Memory B cell (primary cell): ENCODE results near the gene NR3C2.
A peak's percentile ranks its signal among the peaks of the same experiment; 100 is the strongest.

Source experiments
- ATAC-seq: fragments of 150-1000 bp; cut with Tn5 transposase; 2 replicates; pipeline ENCODE4 v1.10.0; 2021; ENCODE audit warnings: low read depth, mild to moderate bottlenecking, moderate library complexity
- DNase-seq, 2 donors: peaks; one replicate each; pipeline ENCODE4 v3.0.0; 2022; ENCODE audit warnings: low spot score in 2 of 2
- H3K27ac Mint-ChIP-seq: one replicate; pipeline ENCODE4 v1.8.0; 2022; ENCODE audit warnings: mild to moderate bottlenecking, moderate library complexity, mixed read lengths
- H3K27me3 Mint-ChIP-seq: one replicate; pipeline ENCODE4 v1.8.0; 2022; ENCODE audit warnings: mixed read lengths
- H3K36me3 Mint-ChIP-seq: one replicate; pipeline ENCODE4 v1.8.0; 2022; ENCODE audit warnings: mild to moderate bottlenecking, mixed read lengths
- H3K4me1 Mint-ChIP-seq: one replicate; pipeline ENCODE4 v1.8.0; 2022; ENCODE audit warnings: mixed read lengths
- H3K4me3 Mint-ChIP-seq: one replicate; pipeline ENCODE4 v1.8.0; 2022; ENCODE audit warnings: mild to moderate bottlenecking, moderate library complexity, mixed read lengths
- H3K9me3 Mint-ChIP-seq: one replicate; pipeline ENCODE4 v1.8.0; 2022; ENCODE audit warnings: mixed read lengths

Gene NR3C2

GRCh38 chr4:148243837-148244236 lies 198.4 kb downstream of the NR3C2 start:
- Mint-ChIP-seq H3K4me3 (no peak overlapping the region), H3K36me3 (peaks cover 5% of the 10 kb centered on the region), H3K4me1 (no peaks in the 10 kb centered on the region), H3K27ac (no peak overlapping the region), H3K27me3 (no peaks in the 10 kb centered on the region), H3K9me3 (no peaks in the 10 kb centered on the region)
- no peak for ATAC-seq
- DNase-seq: no peak

GRCh38 chr4:148240241-148240640 lies 202.0 kb downstream of the NR3C2 start:
- H3K27me3 Mint-ChIP-seq: no peaks in the 10 kb centered on the region
- DNase-seq: no peak
- no peak overlapping the region for H3K27ac Mint-ChIP-seq
- H3K36me3 Mint-ChIP-seq: peaks cover 7% of the 10 kb centered on the region
- H3K4me3 Mint-ChIP-seq: no peak overlapping the region
- peaks cover 3% of the 10 kb centered on the region for H3K4me1 Mint-ChIP-seq
- no peak for ATAC-seq
- H3K9me3 Mint-ChIP-seq: peaks cover 2% of the 10 kb centered on the region

- H3K36me3 Mint-ChIP-seq: peaks cover 7% of the 10 kb centered on the region
- H3K27me3 Mint-ChIP-seq: no peaks in the 10 kb centered on the region
- H3K27ac Mint-ChIP-seq: no peak overlapping the region
These were observed 202.7 kb downstream of the NR3C2 start for GRCh38 chr4:148239494-148239985.

GRCh38 chr4:148238811-148239493 lies 203.3 kb downstream of the NR3C2 start:
- Mint-ChIP-seq H3K27ac (no peak overlapping the region), H3K9me3 (peaks cover 2% of the 10 kb centered on the region), H3K4me3 (no peak overlapping the region), H3K36me3 (peaks cover 7% of the 10 kb centered on the region), H3K27me3 (no peaks in the 10 kb centered on the region), H3K4me1 (peaks cover 3% of the 10 kb centered on the region)
- DNase-seq: no peak
- no peak for ATAC-seq

More at GRCh38 chr4:148239494-148239985, 202.7 kb downstream of the NR3C2 start:
- Mint-ChIP-seq H3K9me3 (peaks cover 2% of the 10 kb centered on the region), H3K4me1 (peaks cover 3% of the 10 kb centered on the region), H3K4me3 (no peak overlapping the region)
- ATAC-seq: no peak
- no peak for DNase-seq

- no peak overlapping the region for H3K4me3 Mint-ChIP-seq
- no peak overlapping the region for H3K27ac Mint-ChIP-seq
- no peaks in the 10 kb centered on the region for H3K27me3 Mint-ChIP-seq
- DNase-seq: no peak
- H3K36me3 Mint-ChIP-seq: peaks cover 12% of the 10 kb centered on the region
- peaks cover 3% of the 10 kb centered on the region for H3K4me1 Mint-ChIP-seq
- H3K9me3 Mint-ChIP-seq: peaks cover 2% of the 10 kb centered on the region
- no peak for ATAC-seq
These were observed 204.1 kb downstream of the NR3C2 start for GRCh38 chr4:148238086-148238485.

DNA sequence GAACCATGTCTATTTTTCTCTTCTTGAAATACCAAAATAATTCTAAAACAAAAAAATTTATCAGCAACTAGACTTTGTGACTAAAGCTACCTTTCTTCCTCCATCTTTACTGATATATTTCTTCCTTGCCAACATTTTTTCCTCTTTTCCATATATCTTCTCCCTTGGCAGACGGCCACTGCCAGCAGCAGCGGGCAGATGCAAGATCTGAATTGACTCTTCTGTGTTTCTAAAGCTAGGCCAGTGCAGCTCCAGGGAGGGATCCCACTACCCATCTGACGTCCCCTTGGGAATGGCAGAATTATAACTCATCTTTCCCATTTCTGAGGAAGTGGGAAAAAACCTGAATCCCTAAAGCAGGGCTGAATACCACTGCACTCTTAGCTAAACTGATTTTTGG lies 206.4 kb downstream of the NR3C2 start:
- DNase-seq: no peak
- Mint-ChIP-seq H3K4me1 (peaks cover 3% of the 10 kb centered on the region), H3K36me3 (peaks cover 17% of the 10 kb centered on the region), H3K27ac (no peak overlapping the region), H3K9me3 (peaks cover 2% of the 10 kb centered on the region), H3K4me3 (no peak overlapping the region), H3K27me3 (no peaks in the 10 kb centered on the region)
- ATAC-seq: no peak

DNA sequence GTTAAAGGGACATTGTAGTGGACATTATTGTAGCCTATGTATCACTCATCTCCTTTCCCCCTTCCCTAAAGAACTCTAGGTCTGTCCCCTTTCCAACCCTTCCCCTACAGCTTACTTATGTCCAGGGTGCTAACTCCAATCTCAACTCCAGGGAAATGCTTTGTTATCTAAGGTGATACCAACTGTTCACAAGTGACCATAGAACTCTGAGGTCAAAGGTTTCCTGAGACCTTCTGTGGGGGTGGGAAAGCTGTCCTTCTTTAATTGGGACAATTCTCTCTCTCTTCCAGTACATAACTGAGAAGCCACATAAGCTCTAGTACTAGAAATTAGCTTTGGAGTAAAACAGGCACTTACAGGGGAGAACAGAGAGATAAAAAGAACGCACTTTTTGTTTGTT lies 212.4 kb downstream of the NR3C2 start:
- Mint-ChIP-seq H3K36me3 (peaks cover 15% of the 10 kb centered on the region), H3K4me3 (no peak overlapping the region), H3K9me3 (no peaks in the 10 kb centered on the region), H3K4me1 (no peaks in the 10 kb centered on the region), H3K27ac (no peak overlapping the region), H3K27me3 (no peaks in the 10 kb centered on the region)
- DNase-seq (no peak), ATAC-seq (no peak)

DNA sequence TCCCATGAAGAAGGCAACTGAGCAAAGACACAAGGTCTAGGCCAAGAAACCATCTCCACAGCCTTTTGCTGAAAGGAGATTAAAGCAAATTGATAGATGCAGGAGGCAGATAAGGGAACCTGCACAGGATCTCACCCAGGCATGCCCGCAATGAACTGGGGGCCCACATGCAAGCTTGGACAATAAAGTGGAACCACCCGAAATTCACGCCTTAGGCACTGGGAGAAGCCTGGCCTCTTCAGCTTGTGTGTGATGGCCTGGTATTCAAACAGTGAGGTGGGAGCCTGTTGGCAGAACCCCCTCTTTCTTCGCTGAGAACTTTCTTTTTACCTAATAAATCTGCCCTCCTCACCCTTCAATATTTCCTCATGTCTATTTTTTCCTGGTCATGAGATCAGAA lies 213.2 kb downstream of the NR3C2 start:
- Mint-ChIP-seq H3K36me3 (peaks cover 15% of the 10 kb centered on the region), H3K27ac (no peak overlapping the region), H3K4me1 (no peaks in the 10 kb centered on the region), H3K27me3 (no peaks in the 10 kb centered on the region), H3K4me3 (no peak overlapping the region), H3K9me3 (no peaks in the 10 kb centered on the region)
- ATAC-seq (no peak), DNase-seq (no peak)

- ATAC-seq (no peak), DNase-seq (no peak)
- peaks cover 5% of the 10 kb centered on the region for H3K36me3 Mint-ChIP-seq
- no peak overlapping the region for H3K4me3 Mint-ChIP-seq
- H3K9me3 Mint-ChIP-seq: no peaks in the 10 kb centered on the region
- H3K27ac Mint-ChIP-seq: no peak overlapping the region
- H3K4me1 Mint-ChIP-seq: no peaks in the 10 kb centered on the region
- H3K27me3 Mint-ChIP-seq: no peaks in the 10 kb centered on the region
These were observed 215.1 kb downstream of the NR3C2 start for GRCh38 chr4:148227147-148227546.

- Mint-ChIP-seq H3K4me1 (no peaks in the 10 kb centered on the region), H3K27ac (no peak overlapping the region), H3K4me3 (no peak overlapping the region), H3K27me3 (no peaks in the 10 kb centered on the region), H3K36me3 (peaks cover 2% of the 10 kb centered on the region), H3K9me3 (no peaks in the 10 kb centered on the region)
- ATAC-seq (no peak), DNase-seq (no peak)
These were observed 215.9 kb downstream of the NR3C2 start for GRCh38 chr4:148226341-148226740.

DNA sequence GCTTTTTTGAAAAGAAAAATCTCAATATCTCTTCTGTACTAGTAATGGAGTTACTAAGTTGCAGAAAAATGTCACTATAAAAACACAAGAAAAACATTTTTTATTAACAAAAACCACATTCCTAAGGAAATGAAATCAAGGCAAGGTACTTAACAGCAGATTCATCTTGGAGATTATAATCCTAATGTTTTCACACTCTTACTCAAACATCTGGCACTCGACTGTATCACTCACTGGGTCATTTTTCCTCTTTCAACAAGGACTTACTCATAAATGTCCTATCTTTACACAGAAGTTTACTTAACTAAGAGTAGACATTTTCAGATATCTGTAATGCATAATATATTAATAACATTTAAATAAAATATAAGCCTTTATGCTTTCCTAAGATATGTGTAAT lies 216.6 kb downstream of the NR3C2 start:
- H3K9me3 Mint-ChIP-seq: no peaks in the 10 kb centered on the region
- DNase-seq (no peak), ATAC-seq (no peak)
- H3K36me3 Mint-ChIP-seq: peaks cover 2% of the 10 kb centered on the region
- H3K27me3 Mint-ChIP-seq: no peaks in the 10 kb centered on the region
- H3K4me1 Mint-ChIP-seq: no peaks in the 10 kb centered on the region
- no peak overlapping the region for H3K27ac Mint-ChIP-seq
- no peak overlapping the region for H3K4me3 Mint-ChIP-seq

GRCh38 chr4:148224476-148224875 lies 217.7 kb downstream of the NR3C2 start:
- H3K27me3 Mint-ChIP-seq: no peaks in the 10 kb centered on the region
- ATAC-seq (no peak), DNase-seq (no peak)
- H3K27ac Mint-ChIP-seq: no peak overlapping the region
- H3K4me1 Mint-ChIP-seq: no peaks in the 10 kb centered on the region
- peaks cover 2% of the 10 kb centered on the region for H3K36me3 Mint-ChIP-seq
- no peak overlapping the region for H3K4me3 Mint-ChIP-seq
- no peaks in the 10 kb centered on the region for H3K9me3 Mint-ChIP-seq

DNA sequence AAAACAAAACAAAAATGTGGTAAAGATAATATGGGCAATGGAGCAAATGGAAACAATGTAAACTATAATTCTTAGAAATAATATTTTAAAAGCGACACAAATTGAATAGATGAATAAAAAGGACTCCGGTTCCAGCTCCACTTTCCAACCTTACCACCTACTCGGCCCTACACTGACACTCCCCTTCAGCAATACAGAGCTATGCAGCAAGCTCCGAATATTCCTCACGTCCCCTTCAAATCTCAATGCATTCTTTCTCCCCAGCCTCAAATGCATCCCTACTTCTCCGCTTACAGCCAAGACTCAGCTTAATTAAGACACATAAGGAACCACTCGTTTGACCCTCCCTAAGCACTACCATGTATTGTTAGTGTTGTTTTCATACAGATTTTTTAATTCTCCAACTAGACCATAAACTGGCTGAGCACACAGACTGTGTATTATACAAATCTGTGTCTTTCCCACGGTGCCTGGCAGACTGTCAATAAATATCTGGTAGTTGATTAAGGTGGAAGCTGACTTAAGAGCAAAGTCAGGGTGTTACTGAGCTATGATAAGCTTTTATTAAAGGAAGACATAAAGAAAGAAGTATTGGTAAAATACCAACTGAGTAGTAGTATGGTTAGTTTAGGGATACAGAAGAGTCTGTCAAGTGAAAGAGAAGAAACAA lies 219.1 kb downstream of the NR3C2 start:
- no peak for DNase-seq
- no peaks in the 10 kb centered on the region for H3K27me3 Mint-ChIP-seq
- H3K36me3 Mint-ChIP-seq: peaks cover 4% of the 10 kb centered on the region

DNA sequence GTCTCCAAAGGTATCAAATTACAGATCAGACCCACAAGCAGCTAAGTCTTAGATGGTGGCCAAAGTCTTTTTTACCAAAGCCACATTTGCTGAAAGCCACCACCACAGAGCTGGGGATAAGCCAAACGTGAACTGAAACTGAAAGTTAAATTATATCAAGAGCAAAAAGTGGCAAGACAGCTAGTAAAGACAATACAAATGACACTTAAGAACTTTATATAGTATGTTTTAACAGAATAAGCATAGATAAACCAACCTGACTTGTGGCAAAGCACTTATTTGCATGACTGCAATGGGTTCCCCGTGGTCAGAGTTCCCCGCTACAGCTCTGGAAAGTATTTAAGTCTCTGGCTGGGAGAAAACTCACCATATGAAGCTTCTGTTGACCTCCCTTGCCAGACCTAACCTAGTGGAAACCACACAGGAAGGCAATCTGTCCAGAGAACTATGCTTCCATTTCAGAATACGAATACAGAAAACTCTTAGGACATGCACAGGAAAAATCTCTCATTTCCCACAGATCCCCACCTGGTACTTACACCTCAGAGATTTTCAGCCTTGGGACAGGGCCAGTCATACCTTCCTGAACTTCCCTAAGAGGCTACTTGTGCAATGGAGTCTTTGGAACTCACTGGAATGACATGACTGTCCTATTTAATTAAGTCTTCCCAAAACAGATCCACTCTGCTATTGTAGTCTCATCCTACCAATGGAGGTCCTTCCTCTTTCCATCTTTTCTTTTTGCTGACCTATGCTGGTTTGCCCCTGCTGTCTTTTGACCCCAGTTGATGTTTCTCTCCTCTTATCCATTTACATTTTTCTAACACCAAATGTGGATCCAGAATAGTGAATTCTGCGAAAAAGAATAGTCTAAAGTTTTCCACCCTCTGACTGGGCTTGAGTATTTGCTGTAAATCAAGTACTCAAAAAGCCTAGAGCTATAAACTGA lies 225.1 kb downstream of the NR3C2 start:
- no peaks in the 10 kb centered on the region for H3K9me3 Mint-ChIP-seq
- peaks cover 11% of the 10 kb centered on the region for H3K4me1 Mint-ChIP-seq
- DNase-seq (no peak), ATAC-seq (peak; percentile 41)
- H3K36me3 Mint-ChIP-seq: peaks cover 1% of the 10 kb centered on the region
- H3K27me3 Mint-ChIP-seq: no peaks in the 10 kb centered on the region
- H3K27ac Mint-ChIP-seq: no peak overlapping the region
- H3K4me3 Mint-ChIP-seq: peak overlapping the region; percentile 43

More for the DNA sequence above, 219.1 kb downstream of the NR3C2 start:
- no peak for ATAC-seq
- no peak overlapping the region for H3K27ac Mint-ChIP-seq
- H3K9me3 Mint-ChIP-seq: no peaks in the 10 kb centered on the region
- H3K4me1 Mint-ChIP-seq: peaks cover 2% of the 10 kb centered on the region
- H3K4me3 Mint-ChIP-seq: no peak overlapping the region
